ENCODE measurements around the gene MMS19. TPM values are rescaled to one million over a fixed set of nuclear protein-coding genes. Genes with fewer than 3 reads are reported as not detected.

Gene MMS19
- total RNA-seq, 1 experiment from 2014 or later, result 42.4 TPM

DNA sequence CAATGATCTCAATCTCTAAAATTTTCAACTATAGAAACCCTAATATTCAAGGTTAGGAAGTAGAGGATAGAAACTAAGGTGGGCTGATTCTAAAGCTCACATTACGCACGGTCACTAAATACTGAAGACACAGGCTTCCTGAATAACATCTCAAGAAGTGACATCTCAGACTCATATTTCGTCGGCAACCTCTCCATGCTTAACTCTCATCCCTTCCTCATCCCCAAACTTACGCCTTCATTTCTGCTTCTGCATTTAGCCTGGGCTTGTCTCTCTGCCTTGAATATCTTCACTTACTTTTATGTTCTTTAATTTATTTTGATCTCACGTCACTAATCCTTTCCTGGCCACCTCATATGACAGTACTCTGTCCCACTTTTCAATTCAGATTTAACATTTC lies 63.0 kb downstream of the MMS19 start:
- CTCF ChIA-PET, result no interaction called here
- intact Hi-C loops (cut with micrococcal nuclease; ENCODE audit: unreplicated experiment), result no loop called here
- no peaks in the 10 kb centered on the region for H3K36me3 ChIP-seq (ENCODE audit: low read depth)
- no peak for DNase-seq
- H3K9me3 ChIP-seq (ENCODE audit: insufficient read depth, low read depth), result no peaks in the 10 kb centered on the region
- H3K27ac ChIP-seq, result no peak overlapping the region
- no peaks in the 10 kb centered on the region for H3K27me3 ChIP-seq (ENCODE audit: insufficient read depth, low read depth)
- peaks cover 27% of the 10 kb centered on the region for H3F3A ChIP-seq (ENCODE audit: insufficient read depth, low read depth)
- H3K4me1 ChIP-seq (replicated peaks; ENCODE audit: insufficient read depth), result no peaks in the 10 kb centered on the region
- H3K79me2 ChIP-seq (ENCODE audit: low read depth), result peaks cover under 1% of the 10 kb centered on the region
- H2AFZ ChIP-seq, result no peak overlapping the region
- POLR2A ChIA-PET (ENCODE audit: unreplicated experiment), result no interaction called here
- H3K9me2 ChIP-seq (ENCODE audit: insufficient read depth), result no peaks in the 10 kb centered on the region
- no peaks in the 10 kb centered on the region; the same call in 1 of the 2 replicates for H4K20me1 ChIP-seq (ENCODE audit: insufficient read depth)
- no peak overlapping the region for H3K4me2 ChIP-seq
- H3K4me3 ChIP-seq, result no peak overlapping the region
- no peak for TF ChIP-seq EZH2 (IDR thresholded peaks at IDR 0.05; ENCODE audit: low read depth)
- TF ChIP-seq, protein P1, sequence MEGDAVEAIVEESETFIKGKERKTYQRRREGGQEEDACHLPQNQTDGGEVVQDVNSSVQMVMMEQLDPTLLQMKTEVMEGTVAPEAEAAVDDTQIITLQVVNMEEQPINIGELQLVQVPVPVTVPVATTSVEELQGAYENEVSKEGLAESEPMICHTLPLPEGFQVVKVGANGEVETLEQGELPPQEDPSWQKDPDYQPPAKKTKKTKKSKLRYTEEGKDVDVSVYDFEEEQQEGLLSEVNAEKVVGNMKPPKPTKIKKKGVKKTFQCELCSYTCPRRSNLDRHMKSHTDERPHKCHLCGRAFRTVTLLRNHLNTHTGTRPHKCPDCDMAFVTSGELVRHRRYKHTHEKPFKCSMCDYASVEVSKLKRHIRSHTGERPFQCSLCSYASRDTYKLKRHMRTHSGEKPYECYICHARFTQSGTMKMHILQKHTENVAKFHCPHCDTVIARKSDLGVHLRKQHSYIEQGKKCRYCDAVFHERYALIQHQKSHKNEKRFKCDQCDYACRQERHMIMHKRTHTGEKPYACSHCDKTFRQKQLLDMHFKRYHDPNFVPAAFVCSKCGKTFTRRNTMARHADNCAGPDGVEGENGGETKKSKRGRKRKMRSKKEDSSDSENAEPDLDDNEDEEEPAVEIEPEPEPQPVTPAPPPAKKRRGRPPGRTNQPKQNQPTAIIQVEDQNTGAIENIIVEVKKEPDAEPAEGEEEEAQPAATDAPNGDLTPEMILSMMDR (conservative IDR thresholded peaks at IDR 0.05), result no peak
- no TSS peak for BruUV-seq (replicated peaks)

DNA sequence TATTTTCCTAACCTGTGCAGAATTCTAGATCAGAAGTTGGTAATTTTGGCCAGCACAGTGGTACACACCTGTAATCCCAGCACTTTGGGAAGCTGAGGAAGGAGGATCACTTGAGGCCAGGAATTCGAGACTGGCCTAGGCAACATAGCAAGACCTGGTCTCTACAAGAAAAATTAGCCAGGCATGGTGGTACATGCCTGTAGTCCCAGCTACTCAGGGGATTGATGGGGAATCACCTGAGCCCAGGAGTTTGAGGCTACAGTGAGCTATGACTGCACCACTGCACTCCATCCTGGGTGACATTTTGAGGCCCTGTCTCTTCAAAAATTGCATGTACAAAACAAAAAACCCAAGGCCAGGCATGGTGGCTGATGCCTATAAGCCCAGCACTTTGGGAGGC lies 63.7 kb downstream of the MMS19 start:
- H3K4me1 ChIP-seq (replicated peaks; ENCODE audit: insufficient read depth), result no peaks in the 10 kb centered on the region
- no peaks in the 10 kb centered on the region; the same call in 1 of the 2 replicates for H4K20me1 ChIP-seq (ENCODE audit: insufficient read depth)
- no peak for TF ChIP-seq EZH2 (IDR thresholded peaks at IDR 0.05; ENCODE audit: low read depth)
- TF ChIP-seq, protein P1 (conservative IDR thresholded peaks at IDR 0.05), result no peak
- no TSS peak for BruUV-seq (replicated peaks)
- no peaks in the 10 kb centered on the region for H3K9me2 ChIP-seq (ENCODE audit: insufficient read depth)
- H3K27me3 ChIP-seq (ENCODE audit: insufficient read depth, low read depth), result no peaks in the 10 kb centered on the region
- H3K4me2 ChIP-seq, result no peak overlapping the region
- peaks cover 1% of the 10 kb centered on the region; the same call in 1 of the 2 replicates for H3K36me3 ChIP-seq (ENCODE audit: low read depth)
- H3K79me2 ChIP-seq (ENCODE audit: low read depth), result peaks cover 7% of the 10 kb centered on the region
- no peak overlapping the region for H3K4me3 ChIP-seq
- H3K27ac ChIP-seq, result no peak overlapping the region
- no peaks in the 10 kb centered on the region for H3K9me3 ChIP-seq (ENCODE audit: insufficient read depth, low read depth)
- H2AFZ ChIP-seq, result no peak overlapping the region
- ChIA-PET CTCF (no interaction called here), POLR2A (ENCODE audit: unreplicated experiment) (no interaction called here)
- peaks cover 33% of the 10 kb centered on the region for H3F3A ChIP-seq (ENCODE audit: insufficient read depth, low read depth)
- intact Hi-C loops (cut with micrococcal nuclease; ENCODE audit: unreplicated experiment), result no loop called here
- DNase-seq, result no peak

DNA sequence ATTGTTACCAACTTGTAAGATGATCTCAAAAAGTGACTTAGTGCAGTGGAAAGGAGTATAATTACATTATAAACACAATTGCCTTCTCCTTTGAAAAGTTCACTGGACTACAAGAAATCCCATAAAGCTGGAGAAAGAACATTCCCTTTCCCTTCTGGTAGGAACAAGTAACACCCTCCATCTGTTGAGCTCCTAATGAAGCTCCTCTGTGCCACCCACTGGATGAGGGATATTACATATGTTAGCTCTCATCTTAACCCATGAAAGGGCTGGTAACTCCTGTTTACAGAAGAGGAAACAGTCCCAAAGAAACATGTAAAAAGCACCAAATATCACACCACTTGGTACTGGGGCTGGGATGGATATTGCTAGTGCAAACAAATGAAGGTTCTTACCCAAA lies 64.2 kb downstream of the MMS19 start:
- Histone ChIP-seq H4K20me1 (ENCODE audit: insufficient read depth) (peaks cover 5% of the 10 kb centered on the region; the same call in 1 of the 2 replicates), H3K9me2 (ENCODE audit: insufficient read depth) (no peaks in the 10 kb centered on the region), H3K36me3 (ENCODE audit: low read depth) (peaks cover 6% of the 10 kb centered on the region; the same call in 1 of the 2 replicates), H3F3A (ENCODE audit: insufficient read depth, low read depth) (peaks cover 37% of the 10 kb centered on the region), H3K27me3 (ENCODE audit: insufficient read depth, low read depth) (no peaks in the 10 kb centered on the region), H3K27ac (no peak overlapping the region), H3K4me3 (no peak overlapping the region), H3K4me1 (replicated peaks; ENCODE audit: insufficient read depth) (no peaks in the 10 kb centered on the region), H3K79me2 (ENCODE audit: low read depth) (peaks cover 12% of the 10 kb centered on the region), H3K9me3 (ENCODE audit: insufficient read depth, low read depth) (no peaks in the 10 kb centered on the region), H3K4me2 (no peak overlapping the region), H2AFZ (no peak overlapping the region)
- TF ChIP-seq, protein P1 (conservative IDR thresholded peaks at IDR 0.05), result no peak
- TF ChIP-seq EZH2 (IDR thresholded peaks at IDR 0.05; ENCODE audit: low read depth), result no peak
- ChIA-PET POLR2A (ENCODE audit: unreplicated experiment) (no interaction called here), CTCF (no interaction called here)
- intact Hi-C loops (cut with micrococcal nuclease; ENCODE audit: unreplicated experiment), result no loop called here
- no peak for DNase-seq
- BruUV-seq (replicated peaks), result no TSS peak

Measured in PC-9 (cell line).